ENCODE measurements around the gene TMEM184A.

- TF ChIP-seq ZNF114 (CRISPR knock-in tag; IDR thresholded peaks at IDR 0.05), result no peak
- TF ChIP-seq, protein P1, sequence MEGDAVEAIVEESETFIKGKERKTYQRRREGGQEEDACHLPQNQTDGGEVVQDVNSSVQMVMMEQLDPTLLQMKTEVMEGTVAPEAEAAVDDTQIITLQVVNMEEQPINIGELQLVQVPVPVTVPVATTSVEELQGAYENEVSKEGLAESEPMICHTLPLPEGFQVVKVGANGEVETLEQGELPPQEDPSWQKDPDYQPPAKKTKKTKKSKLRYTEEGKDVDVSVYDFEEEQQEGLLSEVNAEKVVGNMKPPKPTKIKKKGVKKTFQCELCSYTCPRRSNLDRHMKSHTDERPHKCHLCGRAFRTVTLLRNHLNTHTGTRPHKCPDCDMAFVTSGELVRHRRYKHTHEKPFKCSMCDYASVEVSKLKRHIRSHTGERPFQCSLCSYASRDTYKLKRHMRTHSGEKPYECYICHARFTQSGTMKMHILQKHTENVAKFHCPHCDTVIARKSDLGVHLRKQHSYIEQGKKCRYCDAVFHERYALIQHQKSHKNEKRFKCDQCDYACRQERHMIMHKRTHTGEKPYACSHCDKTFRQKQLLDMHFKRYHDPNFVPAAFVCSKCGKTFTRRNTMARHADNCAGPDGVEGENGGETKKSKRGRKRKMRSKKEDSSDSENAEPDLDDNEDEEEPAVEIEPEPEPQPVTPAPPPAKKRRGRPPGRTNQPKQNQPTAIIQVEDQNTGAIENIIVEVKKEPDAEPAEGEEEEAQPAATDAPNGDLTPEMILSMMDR (conservative IDR thresholded peaks at IDR 0.05; ENCODE audit: low read depth in 2 of 2), result no peak
- TF ChIP-seq POLR2AphosphoS5 (IDR thresholded peaks at IDR 0.05; ENCODE audit: low read depth), result no peak
- TF ChIP-seq EZH2 (IDR thresholded peaks at IDR 0.05; ENCODE audit: low read depth, unreplicated experiment), result no peak
These were observed 45.2 kb downstream of the TMEM184A start for GRCh38 chr7:1510780-1511154.
